ENCODE results near the gene KRT36.

Gene KRT36

DNA sequence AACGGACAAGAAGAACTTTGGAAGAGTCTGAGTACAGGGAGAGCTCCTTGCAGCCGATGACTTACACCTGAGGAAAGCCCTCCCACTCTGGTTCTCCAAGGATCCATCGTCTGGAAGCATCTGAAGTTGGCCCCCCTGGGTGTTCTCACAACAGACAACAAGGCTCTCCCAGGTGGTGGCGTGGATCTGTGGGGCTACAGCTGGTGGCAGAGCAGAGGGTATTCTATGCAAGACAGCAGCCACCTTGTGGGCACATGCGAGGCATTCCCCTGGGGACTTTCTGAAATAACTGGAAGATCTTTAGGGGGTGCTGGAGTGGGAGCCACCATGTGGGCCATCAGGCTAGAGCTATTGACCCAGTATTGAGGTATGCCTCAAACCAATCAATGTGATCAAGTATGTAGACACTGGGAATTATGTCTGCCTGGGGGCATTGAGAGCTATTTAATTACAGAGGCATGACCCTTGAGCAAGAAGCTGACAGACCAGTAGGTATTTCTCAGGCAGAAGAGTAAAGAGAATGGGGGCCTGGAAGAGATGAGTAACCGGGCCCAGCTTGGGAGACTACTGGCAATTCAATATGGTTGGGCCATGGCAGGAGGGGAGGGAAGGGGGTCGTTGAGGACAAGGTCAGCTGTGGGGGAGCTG lies 45.3 kb upstream of the KRT36 start:
- TF ChIP-seq ZFX (IDR thresholded peaks at IDR 0.05), result no peak
- TF ChIP-seq CTCF (conservative IDR thresholded peaks at IDR 0.05), result no peak
- H3K27ac ChIP-seq, result peak overlapping the region; percentile 72

GRCh38 chr17:41533613-41534012 lies 43.9 kb upstream of the KRT36 start:
- TF ChIP-seq CTCF (conservative IDR thresholded peaks at IDR 0.05) (no peak), ZFX (IDR thresholded peaks at IDR 0.05) (no peak)
- H3K27ac ChIP-seq, result no peak overlapping the region

DNA sequence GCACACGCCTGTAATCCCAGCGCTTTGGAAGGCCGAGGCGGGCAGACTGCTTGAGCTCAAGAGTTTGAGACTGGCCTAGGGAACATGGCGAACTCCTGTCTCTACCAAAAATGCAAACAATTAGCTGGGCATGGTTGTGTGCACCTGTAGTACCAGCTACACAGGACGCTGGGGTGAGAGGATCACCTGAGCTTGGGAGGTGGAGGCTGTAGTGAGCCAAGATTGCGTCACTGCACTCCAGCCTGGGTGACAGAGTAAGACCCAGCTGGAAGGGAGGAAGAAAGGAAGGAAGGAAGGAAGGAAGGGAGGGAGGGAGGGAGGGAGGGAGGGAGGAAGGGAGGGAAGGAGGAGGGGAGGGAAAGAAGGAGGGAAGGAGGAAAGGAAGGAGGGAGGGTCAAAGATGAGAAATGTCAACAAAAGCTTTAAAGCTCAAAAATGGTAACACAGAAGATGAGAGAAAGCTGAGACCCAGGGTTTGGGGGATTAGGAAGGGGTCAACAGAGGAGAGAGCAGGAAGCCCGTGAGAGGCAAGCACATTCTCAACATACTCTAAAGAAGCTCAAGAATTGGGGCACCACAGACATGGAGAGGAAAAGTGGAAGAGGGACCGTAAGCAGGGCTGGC lies 43.3 kb upstream of the KRT36 start:
- TF ChIP-seq ZFX (IDR thresholded peaks at IDR 0.05) (no peak), CTCF (conservative IDR thresholded peaks at IDR 0.05) (no peak)
- no peak overlapping the region for H3K27ac ChIP-seq

DNA sequence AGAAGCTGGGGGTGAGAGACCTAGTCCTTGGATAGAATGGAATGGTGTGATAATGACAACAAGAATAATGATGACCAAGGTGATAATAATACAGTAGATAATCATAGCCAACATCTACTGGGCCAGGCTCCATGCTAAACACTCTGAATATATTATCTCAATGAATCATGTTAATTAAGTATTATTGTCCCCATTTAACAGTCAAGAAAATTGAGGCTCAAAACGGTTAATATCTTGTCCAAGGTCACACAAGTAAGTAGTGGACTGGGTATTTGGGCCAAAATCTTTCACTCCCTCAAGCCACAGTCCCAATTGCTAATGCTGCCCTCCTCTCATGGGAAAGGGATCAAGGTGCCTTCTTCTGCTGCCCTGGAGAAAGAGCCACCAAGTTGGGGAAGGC lies 42.3 kb upstream of the KRT36 start:
- H3K27ac ChIP-seq, result no peak overlapping the region
- TF ChIP-seq CTCF (conservative IDR thresholded peaks at IDR 0.05) (no peak), ZFX (IDR thresholded peaks at IDR 0.05) (no peak)

DNA sequence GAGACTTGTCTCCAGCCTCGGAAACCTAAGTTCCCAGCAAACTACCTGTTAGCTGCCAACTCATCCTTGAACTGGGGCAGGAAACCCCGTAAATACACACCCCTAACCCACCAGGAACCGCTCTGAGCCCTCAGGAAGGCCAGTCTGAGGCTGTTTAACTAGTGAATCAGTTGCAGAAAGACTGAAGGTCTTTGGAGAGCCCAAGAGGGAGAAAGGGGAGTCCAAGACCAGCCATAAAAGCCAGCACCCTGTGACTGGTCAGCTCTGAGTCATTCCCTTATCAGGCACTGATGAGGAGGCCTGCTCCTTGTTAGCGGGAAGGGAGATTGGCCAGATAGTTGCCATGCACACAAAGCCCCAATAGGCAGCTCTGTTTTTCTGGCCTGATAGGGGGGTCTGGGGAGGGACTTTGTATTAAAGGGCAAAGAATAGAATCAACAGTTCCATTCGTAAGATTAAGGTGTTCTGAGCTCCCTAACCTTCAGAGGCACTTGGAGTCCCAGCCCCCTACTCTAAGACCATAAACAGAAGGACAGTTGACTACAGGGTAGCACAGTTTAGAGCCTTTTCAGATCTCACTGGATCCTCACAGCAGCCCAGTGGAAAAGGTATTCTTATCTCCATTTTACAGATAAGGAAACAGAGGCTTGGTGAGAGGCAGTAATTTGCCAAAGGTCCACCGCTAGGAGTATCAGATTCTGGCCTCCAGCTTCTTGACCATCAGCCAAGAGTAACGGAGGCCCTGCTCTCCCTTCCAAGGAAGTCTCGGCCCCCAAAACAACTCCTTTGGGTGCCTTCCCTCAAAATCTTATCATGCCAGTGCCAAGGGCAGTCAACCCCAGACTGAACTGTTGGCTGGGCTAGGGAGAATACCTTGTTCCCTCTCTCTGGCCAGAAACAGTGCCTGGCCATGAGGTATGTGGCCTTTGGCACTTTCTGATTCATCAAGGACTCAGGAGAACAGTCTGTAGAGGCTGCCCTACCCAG lies 40.6 kb upstream of the KRT36 start:
- TF ChIP-seq ZFX (IDR thresholded peaks at IDR 0.05), result no peak
- TF ChIP-seq CTCF (conservative IDR thresholded peaks at IDR 0.05), result no peak
- no peak overlapping the region for H3K27ac ChIP-seq

DNA sequence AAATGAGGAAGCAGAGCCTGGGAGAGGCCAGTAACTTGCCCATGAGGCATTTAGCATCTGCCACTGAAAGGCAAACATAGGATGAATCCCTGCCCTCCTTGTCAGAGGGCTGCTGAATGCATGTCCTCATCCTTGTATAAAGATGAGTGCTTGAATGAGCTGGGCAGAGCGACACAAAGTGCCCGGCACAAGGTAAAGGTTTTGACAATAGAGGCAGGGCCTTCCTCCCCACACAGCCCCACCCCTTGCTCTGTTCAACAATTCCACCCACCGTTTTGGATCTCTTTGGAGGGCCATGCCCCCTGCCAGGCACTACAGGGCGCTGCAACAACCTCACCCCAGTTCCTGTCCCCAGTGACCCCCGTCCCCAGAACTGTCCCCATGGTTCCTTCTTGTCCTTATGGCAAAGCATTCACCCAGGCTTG lies 39.8 kb upstream of the KRT36 start:
- no peak overlapping the region for H3K27ac ChIP-seq
- no peak for TF ChIP-seq ZFX (IDR thresholded peaks at IDR 0.05)

GRCh38 chr17:41528959-41529353 lies 39.2 kb upstream of the KRT36 start:
- H3K27ac ChIP-seq, result no peak overlapping the region
- no peak for TF ChIP-seq CTCF (conservative IDR thresholded peaks at IDR 0.05)
- TF ChIP-seq ZFX (IDR thresholded peaks at IDR 0.05), result no peak
